GM23248 (cell line): ENCODE measurements around the gene GPR176.

Experiments
- EZH2 ChIP-seq: fragments of 200-600 bp; sonication (generic); IDR thresholded peaks from 2 replicates; pipeline ENCODE4 v1.6.1; 2018; ENCODE audit warnings: antibody characterized with exemption, mild to moderate bottlenecking; ENCODE audit not compliant: insufficient read depth, poor library complexity, severe bottlenecking
- EZH2phosphoT487 ChIP-seq: fragments of 200-600 bp; sonication (generic); IDR thresholded peaks from 2 replicates; pipeline ENCODE4 v1.6.1; 2018; ENCODE audit warnings: antibody characterized with exemption, moderate library complexity, mild to moderate bottlenecking, low read depth; ENCODE audit not compliant: insufficient read depth

GRCh38 chr15:39935241-39935640 is 15.2 kb upstream of the GPR176 start:
- TF ChIP-seq EZH2 (no peak), EZH2phosphoT487 (no peak)
